Smooth muscle cell (in vitro differentiated cells): ENCODE data around the gene DGCR2. TPM values are rescaled to one million over a fixed set of nuclear protein-coding genes. Genes with fewer than 3 reads are reported as not detected.

Experiments used
- DNase-seq: peaks from one replicate; lab custom pipeline; 2025; ENCODE audit not compliant: unreplicated experiment; lab: John Stamatoyannopoulos, UW
- H2AFZ ChIP-seq: fragments of 200-600 bp; sonication (generic); 2 replicates; pipeline ENCODE4 v1.6.0; 2016; ENCODE audit warnings: antibody characterized with exemption, low read depth, mild to moderate bottlenecking
- H3F3A ChIP-seq: fragments of 200-600 bp; sonication (generic); 2 replicates; pipeline ENCODE4 v1.6.0; 2017; ENCODE audit warnings: antibody characterized with exemption, low read depth
- H3K27ac ChIP-seq: fragments of 200-600 bp; sonication (generic); 2 replicates; pipeline ENCODE4 v1.5.1; 2016; ENCODE audit warnings: low read depth, mild to moderate bottlenecking
- H3K27me3 ChIP-seq: fragments of 200-600 bp; sonication (generic); 2 replicates; pipeline ENCODE4 v1.6.1; 2016; ENCODE audit warnings: low read depth, mild to moderate bottlenecking
- H3K36me3 ChIP-seq: fragments of 200-600 bp; sonication (generic); 2 replicates; pipeline ENCODE4 v1.5.1; 2016; ENCODE audit warnings: low read depth
- H3K4me1 ChIP-seq: fragments of 200-600 bp; sonication (generic); 2 replicates; pipeline ENCODE4 v1.5.1; 2016; ENCODE audit warnings: low read depth
- H3K4me2 ChIP-seq: fragments of 200-600 bp; sonication (generic); 2 replicates; pipeline ENCODE4 v1.6.0; 2016; ENCODE audit warnings: mild to moderate bottlenecking
- H3K4me3 ChIP-seq: fragments of 200-600 bp; sonication (generic); 2 replicates; pipeline ENCODE4 v1.5.1; 2016; ENCODE audit warnings: mild to moderate bottlenecking
- H3K79me2 ChIP-seq: fragments of 200-600 bp; sonication (generic); 2 replicates; pipeline ENCODE4 v1.6.0; 2016; ENCODE audit warnings: low read depth, mild to moderate bottlenecking
- H3K9ac ChIP-seq: fragments of 200-600 bp; sonication (generic); 2 replicates; pipeline ENCODE4 v1.6.0; 2016; ENCODE audit warnings: low read depth
- H3K9me3 ChIP-seq: fragments of 200-600 bp; sonication (generic); replicated peaks from 2 replicates; pipeline ENCODE4 v1.5.1; 2016; ENCODE audit warnings: low read depth
- H4K20me1 ChIP-seq: fragments of 200-600 bp; sonication (generic); 2 replicates; pipeline ENCODE4 v1.6.0; 2016; ENCODE audit warnings: low read depth
- WGBS: methylation state at CpG from one replicate; pipeline ENCODE4 v1.1.7; 2016; ENCODE audit warnings: low lambda C conversion rate; 5-methylcytosine and 5-hydroxymethylcytosine counted together
- polyA plus RNA-seq: library from polyadenylated mRNA; unstranded; fragments of >200 nt; fragmentation: Nextera tagmentation; extraction: Ambion mirVana; gene quantifications from 2 replicates; pipeline ENCODE4 v1.2.1, GENCODE V29; 2016
- total RNA-seq: library from RNA; depleted of rRNA; stranded (reverse); fragments of >200 nt; gene quantifications from 2 replicates; pipeline ENCODE4 v1.2.3, GENCODE V29; 2014
- TF ChIP-seq, protein P1 (sequence below): fragments of 200-600 bp; sonication (generic); IDR thresholded peaks from 2 replicates; pipeline ENCODE4 v1.5.1; 2017; ENCODE audit warnings: borderline replicate concordance, mild to moderate bottlenecking, antibody characterized with exemption; ENCODE audit not compliant: insufficient read depth, poor library complexity, severe bottlenecking

The DGCR2 gene
- total and polyA plus RNA-seq, 2 experiments from 2014 or later, result 46.7 to 53.2 TPM

DNA sequence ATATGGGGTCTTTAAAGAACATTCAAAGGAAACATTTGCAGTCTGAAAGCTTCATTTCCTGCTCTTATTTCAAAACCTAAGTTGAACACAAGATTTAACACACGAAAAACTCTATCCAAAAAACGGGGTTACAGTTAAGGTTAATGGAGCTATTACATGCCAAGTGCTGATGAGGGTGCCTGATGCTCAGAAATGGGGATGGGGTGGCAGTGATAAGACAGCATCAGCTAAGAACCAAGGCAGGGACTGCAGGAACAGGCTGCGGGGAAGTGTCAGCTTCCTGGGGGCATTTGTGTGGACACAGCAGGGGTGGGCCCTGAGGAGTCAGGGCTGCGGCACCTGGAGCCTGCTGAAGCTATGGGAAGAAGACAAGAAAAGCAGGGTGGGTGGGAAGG, 12.2 kb downstream of the DGCR2 start:
- Histone ChIP-seq H2AFZ (no peak overlapping the region), H4K20me1 (peaks cover 100% of the 10 kb centered on the region), H3K4me2 (no peak overlapping the region), H3K27me3 (no peaks in the 10 kb centered on the region), H3K9me3 (no peaks in the 10 kb centered on the region), H3K4me1 (peaks cover 10% of the 10 kb centered on the region), H3F3A (no peaks in the 10 kb centered on the region), H3K36me3 (no peaks in the 10 kb centered on the region), H3K79me2 (peaks cover 92% of the 10 kb centered on the region), H3K9ac (no peak overlapping the region), H3K27ac (no peak overlapping the region), H3K4me3 (no peak overlapping the region)
- 62% methylated on average over 4 of the region's 4 CpGs for WGBS
- TF ChIP-seq, protein P1, sequence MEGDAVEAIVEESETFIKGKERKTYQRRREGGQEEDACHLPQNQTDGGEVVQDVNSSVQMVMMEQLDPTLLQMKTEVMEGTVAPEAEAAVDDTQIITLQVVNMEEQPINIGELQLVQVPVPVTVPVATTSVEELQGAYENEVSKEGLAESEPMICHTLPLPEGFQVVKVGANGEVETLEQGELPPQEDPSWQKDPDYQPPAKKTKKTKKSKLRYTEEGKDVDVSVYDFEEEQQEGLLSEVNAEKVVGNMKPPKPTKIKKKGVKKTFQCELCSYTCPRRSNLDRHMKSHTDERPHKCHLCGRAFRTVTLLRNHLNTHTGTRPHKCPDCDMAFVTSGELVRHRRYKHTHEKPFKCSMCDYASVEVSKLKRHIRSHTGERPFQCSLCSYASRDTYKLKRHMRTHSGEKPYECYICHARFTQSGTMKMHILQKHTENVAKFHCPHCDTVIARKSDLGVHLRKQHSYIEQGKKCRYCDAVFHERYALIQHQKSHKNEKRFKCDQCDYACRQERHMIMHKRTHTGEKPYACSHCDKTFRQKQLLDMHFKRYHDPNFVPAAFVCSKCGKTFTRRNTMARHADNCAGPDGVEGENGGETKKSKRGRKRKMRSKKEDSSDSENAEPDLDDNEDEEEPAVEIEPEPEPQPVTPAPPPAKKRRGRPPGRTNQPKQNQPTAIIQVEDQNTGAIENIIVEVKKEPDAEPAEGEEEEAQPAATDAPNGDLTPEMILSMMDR, result no peak
- no peak for DNase-seq

DNA sequence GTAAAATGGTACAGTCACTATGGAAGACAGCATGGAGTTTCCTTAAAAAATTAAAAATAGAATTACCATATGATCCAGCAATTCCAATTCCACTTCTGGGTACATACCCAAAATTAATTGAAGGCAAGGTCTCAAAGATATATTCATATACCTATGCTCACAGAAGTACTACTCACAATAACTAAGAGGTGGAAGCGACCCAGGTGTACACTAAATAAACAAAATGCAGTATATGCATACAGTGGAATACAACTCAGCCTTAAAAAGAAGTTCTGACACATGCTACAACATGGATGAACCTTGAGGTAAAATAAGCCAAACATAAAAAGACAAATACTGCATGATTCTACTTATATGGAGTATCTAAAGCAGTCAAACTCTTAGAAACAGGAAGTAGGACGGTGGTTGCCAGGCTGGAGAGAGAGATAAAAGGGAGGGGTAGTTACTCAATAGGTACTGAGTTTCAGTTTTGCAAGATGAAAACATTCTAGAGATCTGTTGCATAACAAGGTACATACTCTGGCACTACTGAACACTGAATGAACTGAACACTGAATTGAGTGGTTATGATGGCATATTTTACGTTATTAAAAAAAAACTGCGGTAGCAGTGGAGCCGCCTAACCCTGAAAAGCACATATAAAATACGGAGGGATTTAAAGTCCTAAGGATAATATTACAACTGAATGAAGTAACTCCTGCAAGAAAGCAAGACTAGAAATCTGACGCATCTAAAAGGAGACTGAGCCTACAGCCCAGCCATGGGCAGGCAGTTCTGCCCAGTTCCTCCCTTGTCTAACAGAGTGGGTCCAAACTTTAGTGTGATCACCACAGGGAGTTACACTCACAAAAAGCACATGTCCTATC, 12.8 kb downstream of the DGCR2 start:
- Histone ChIP-seq H3K79me2 (peaks cover 92% of the 10 kb centered on the region), H3F3A (no peaks in the 10 kb centered on the region), H3K27ac (no peak overlapping the region), H3K9ac (no peak overlapping the region), H3K36me3 (no peaks in the 10 kb centered on the region), H4K20me1 (peaks cover 100% of the 10 kb centered on the region), H3K27me3 (no peaks in the 10 kb centered on the region), H3K4me1 (peaks cover 10% of the 10 kb centered on the region), H3K9me3 (no peaks in the 10 kb centered on the region), H3K4me2 (no peak overlapping the region), H2AFZ (no peak overlapping the region), H3K4me3 (no peak overlapping the region)
- no peak for DNase-seq
- WGBS, result 72% methylated on average over 7 of the region's 7 CpGs
- TF ChIP-seq, protein P1, result no peak

DNA sequence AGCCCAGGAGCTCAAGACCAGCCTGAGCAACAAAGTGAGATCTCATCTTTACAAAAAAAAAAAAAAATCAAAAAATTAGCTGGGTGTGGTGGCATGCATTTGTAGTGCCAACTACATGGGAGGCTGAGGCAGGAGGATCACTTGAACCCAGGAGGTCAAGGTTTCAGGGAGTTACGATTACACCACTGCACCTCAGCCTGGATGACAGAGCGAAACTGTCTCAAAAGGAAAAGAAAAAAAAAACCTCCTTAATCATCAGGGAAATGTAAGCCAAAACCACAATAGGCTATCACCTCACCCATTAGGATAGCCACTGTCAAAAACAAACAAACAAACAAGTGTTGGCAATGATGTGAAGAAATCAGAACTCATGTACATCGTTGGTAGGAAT, 13.4 kb downstream of the DGCR2 start:
- Histone ChIP-seq H2AFZ (no peak overlapping the region), H3F3A (no peaks in the 10 kb centered on the region), H4K20me1 (peaks cover 100% of the 10 kb centered on the region), H3K27ac (no peak overlapping the region), H3K9ac (no peak overlapping the region), H3K36me3 (no peaks in the 10 kb centered on the region), H3K4me1 (peaks cover 10% of the 10 kb centered on the region), H3K27me3 (no peaks in the 10 kb centered on the region), H3K79me2 (peaks cover 90% of the 10 kb centered on the region), H3K9me3 (no peaks in the 10 kb centered on the region), H3K4me3 (no peak overlapping the region), H3K4me2 (no peak overlapping the region)
- 92% methylated on average over 3 of the region's 3 CpGs for WGBS
- no peak for DNase-seq
- TF ChIP-seq, protein P1, result no peak

DNA sequence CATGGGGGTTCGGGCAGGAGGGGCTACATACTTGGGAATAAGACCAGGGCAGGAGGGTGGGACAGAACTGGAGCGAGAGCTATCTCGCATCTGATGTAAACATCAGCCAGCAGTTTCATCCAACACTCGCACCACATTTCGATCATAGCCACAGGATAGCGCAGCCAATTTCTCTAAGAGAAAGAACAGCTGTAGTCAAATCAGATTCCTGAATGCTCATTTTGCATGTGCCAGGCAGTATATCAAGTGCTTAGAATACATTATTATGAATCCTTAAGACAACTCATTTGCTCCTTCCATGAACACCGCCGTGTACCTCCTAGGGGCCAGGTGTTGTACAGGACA, 14.5 kb downstream of the DGCR2 start:
- 97% methylated on average over 8 of the region's 8 CpGs for WGBS
- H3K36me3 ChIP-seq, result no peaks in the 10 kb centered on the region
- no peak overlapping the region for H3K27ac ChIP-seq
- H4K20me1 ChIP-seq, result peaks cover 100% of the 10 kb centered on the region
- H3K9me3 ChIP-seq, result no peaks in the 10 kb centered on the region
- H3K4me3 ChIP-seq, result no peak overlapping the region
- H3K9ac ChIP-seq, result no peak overlapping the region
- DNase-seq, result no peak
- H3F3A ChIP-seq, result no peaks in the 10 kb centered on the region
- H3K4me1 ChIP-seq, result peaks cover 10% of the 10 kb centered on the region
- no peak overlapping the region for H3K4me2 ChIP-seq
- peaks cover 88% of the 10 kb centered on the region for H3K79me2 ChIP-seq
- H2AFZ ChIP-seq, result no peak overlapping the region
- no peaks in the 10 kb centered on the region for H3K27me3 ChIP-seq
- TF ChIP-seq, protein P1, result no peak
